ENCODE data around the gene SPEF2. TPM values are rescaled to one million over a fixed set of nuclear protein-coding genes. Genes with fewer than 3 reads are reported as not detected.

SPEF2 gene
- total and polyA plus RNA-seq, 2 experiments from 2014 or later, result 0.17 to 0.21 TPM

GRCh38 chr5:35640623-35641022 is 23.0 kb downstream of the SPEF2 start (continued):
- no peak for TF ChIP-seq REST (IDR thresholded peaks at IDR 0.05; ENCODE audit: unreplicated experiment)

- no peaks in the 10 kb centered on the region for H4K20me1 ChIP-seq (replicated peaks; ENCODE audit: insufficient read depth)
- no peak overlapping the region for H3K4me3 ChIP-seq
- no peaks in the 10 kb centered on the region for H3K9me3 Mint-ChIP-seq
- peaks cover 2% of the 10 kb centered on the region for H3K27me3 Mint-ChIP-seq (ENCODE audit: insufficient read depth, low read depth, poor library complexity)
- no peaks in the 10 kb centered on the region for H3K9me2 ChIP-seq (ENCODE audit: insufficient read depth)
- H3K36me3 Mint-ChIP-seq (ENCODE audit: low read depth), result no peaks in the 10 kb centered on the region
- H3K4me1 ChIP-seq (ENCODE audit: insufficient read depth), result no peaks in the 10 kb centered on the region
- H2AFZ ChIP-seq, result no peak overlapping the region
- H3K4me2 ChIP-seq, result no peak overlapping the region
- H3K79me2 ChIP-seq (replicated peaks; ENCODE audit: insufficient read depth), result no peaks in the 10 kb centered on the region
- no peak overlapping the region for H3K4me3 Mint-ChIP-seq
- H3K36me3 ChIP-seq (ENCODE audit: insufficient read depth), result no peaks in the 10 kb centered on the region
- no peak overlapping the region for H3K27ac Mint-ChIP-seq
- H3K27ac ChIP-seq (ENCODE audit: low read depth), result no peak overlapping the region
- peak; percentile 45 for DNase-seq (ENCODE audit: low spot score)
- H3K4me1 Mint-ChIP-seq, result peaks cover 8% of the 10 kb centered on the region; the same call in 2 of the 3 replicates
- peak; percentile 77 for ATAC-seq
- TF ChIP-seq CTCF (conservative IDR thresholded peaks at IDR 0.05; ENCODE audit: low read depth in 2 of 2) (peak in 1 of 2 experiments; percentile 43; a peak in 2 of 4 replicates), STAT1 (IDR thresholded peaks at IDR 0.05; ENCODE audit: unreplicated experiment) (no peak)
- no peaks in the 10 kb centered on the region for H3F3A ChIP-seq (replicated peaks; ENCODE audit: low read depth)
- no peaks in the 10 kb centered on the region for H3K27me3 ChIP-seq (ENCODE audit: insufficient read depth)
Measured at GRCh38 chr5:35644543-35644942, 26.9 kb downstream of the SPEF2 start.

GRCh38 chr5:35647128-35647527 is 29.5 kb downstream of the SPEF2 start:
- peaks cover 2% of the 10 kb centered on the region for H3K27me3 Mint-ChIP-seq (ENCODE audit: insufficient read depth, low read depth, poor library complexity)
- no peaks in the 10 kb centered on the region for H3K4me1 ChIP-seq (ENCODE audit: insufficient read depth)
- no peaks in the 10 kb centered on the region for H3K36me3 ChIP-seq (ENCODE audit: insufficient read depth)
- TF ChIP-seq ZNF462 (CRISPR knock-in tag; IDR thresholded peaks at IDR 0.05) (no peak), JUNB (IDR thresholded peaks at IDR 0.05; ENCODE audit: unreplicated experiment) (no peak), CREB1 (CRISPR knock-in tag; IDR thresholded peaks at IDR 0.05; ENCODE audit: low read depth) (no peak)
- H3K4me3 Mint-ChIP-seq, result no peak overlapping the region
- DNase-seq (ENCODE audit: low spot score), result no peak
- no peaks in the 10 kb centered on the region for H3F3A ChIP-seq (replicated peaks; ENCODE audit: low read depth)
- H3K9me3 Mint-ChIP-seq, result no peaks in the 10 kb centered on the region
- H3K36me3 Mint-ChIP-seq (ENCODE audit: low read depth), result no peaks in the 10 kb centered on the region
- no peak for ATAC-seq
- no peaks in the 10 kb centered on the region for H4K20me1 ChIP-seq (replicated peaks; ENCODE audit: insufficient read depth)
- no peak overlapping the region for H3K27ac ChIP-seq (ENCODE audit: low read depth)
- no peaks in the 10 kb centered on the region for H3K79me2 ChIP-seq (replicated peaks; ENCODE audit: insufficient read depth)
- H3K4me1 Mint-ChIP-seq, result peaks cover 8% of the 10 kb centered on the region; the same call in 2 of the 3 replicates
- H3K27ac Mint-ChIP-seq, result no peak overlapping the region
- no peak overlapping the region for H3K4me3 ChIP-seq
- H3K4me2 ChIP-seq, result no peak overlapping the region
- H3K27me3 ChIP-seq (ENCODE audit: insufficient read depth), result no peaks in the 10 kb centered on the region
- H3K9me2 ChIP-seq (ENCODE audit: insufficient read depth), result no peaks in the 10 kb centered on the region
- H2AFZ ChIP-seq, result no peak overlapping the region
